ENCODE measurements around the gene RFK.

- TF ChIP-seq CTCF (IDR thresholded peaks at IDR 0.05; ENCODE audit: low read depth, low read length): no peak
- TF ChIP-seq POLR2A (IDR thresholded peaks at IDR 0.05; ENCODE audit: extremely low read depth, insufficient read length): no peak
- no peak for TF ChIP-seq MYC (IDR thresholded peaks at IDR 0.05; ENCODE audit: low read depth, low read length)
- TF ChIP-seq MAX (IDR thresholded peaks at IDR 0.05; ENCODE audit: low read depth, low read length): no peak
Observed at GRCh38 chr9:76425677-76426453, 31.6 kb upstream of the RFK start.
